Measurements from ENCODE around the gene ANO6.
"Not testable (repeated sequence)": the region's sequence is repeated elsewhere in the genome, so short reads cannot be mapped to it uniquely, and the experiment has no call there.

Gene ANO6

DNA sequence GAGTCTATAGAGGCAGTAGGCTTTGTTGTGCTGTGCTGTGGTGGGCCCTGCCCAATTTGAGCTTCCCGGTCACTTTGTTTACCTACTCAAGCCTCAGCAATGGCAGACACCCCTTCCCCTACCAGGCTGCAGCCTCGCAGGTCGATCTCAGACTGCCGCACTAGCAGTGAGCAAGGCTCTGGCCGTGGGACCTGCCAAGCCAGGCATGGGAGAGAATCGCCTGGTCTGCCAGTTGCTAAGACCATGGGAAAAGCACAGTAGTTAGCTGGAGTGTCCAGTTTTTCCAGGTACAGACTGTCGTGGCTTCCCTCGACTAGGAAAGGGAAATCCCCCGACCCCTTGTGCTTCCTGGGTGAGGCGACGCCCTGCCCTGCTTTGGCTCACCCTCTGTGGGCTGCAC lies 26.3 kb downstream of the ANO6 start:
- DNase-seq (ENCODE audit: low read depth in 2 of 2): no peak

DNA sequence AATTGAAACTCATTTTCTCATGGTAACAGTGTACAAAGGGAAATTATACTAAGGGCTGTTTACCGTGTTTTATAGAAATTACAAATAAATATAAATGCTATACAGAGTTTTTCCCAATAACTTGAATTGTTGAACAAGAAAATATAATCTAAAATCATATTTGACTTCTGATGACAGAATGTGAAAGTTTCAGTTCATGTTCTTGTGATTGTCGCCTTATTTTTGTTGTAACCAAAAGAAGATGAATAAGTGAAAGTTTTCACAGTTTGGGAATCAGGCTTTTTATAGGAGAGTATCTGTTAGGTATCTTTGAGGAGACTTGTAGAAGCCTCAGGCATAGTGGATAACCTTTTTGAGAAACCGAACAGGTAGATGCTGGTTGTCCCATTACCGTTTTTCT lies 28.1 kb downstream of the ANO6 start:
- no peak for DNase-seq (ENCODE audit: low read depth in 2 of 2)

DNA sequence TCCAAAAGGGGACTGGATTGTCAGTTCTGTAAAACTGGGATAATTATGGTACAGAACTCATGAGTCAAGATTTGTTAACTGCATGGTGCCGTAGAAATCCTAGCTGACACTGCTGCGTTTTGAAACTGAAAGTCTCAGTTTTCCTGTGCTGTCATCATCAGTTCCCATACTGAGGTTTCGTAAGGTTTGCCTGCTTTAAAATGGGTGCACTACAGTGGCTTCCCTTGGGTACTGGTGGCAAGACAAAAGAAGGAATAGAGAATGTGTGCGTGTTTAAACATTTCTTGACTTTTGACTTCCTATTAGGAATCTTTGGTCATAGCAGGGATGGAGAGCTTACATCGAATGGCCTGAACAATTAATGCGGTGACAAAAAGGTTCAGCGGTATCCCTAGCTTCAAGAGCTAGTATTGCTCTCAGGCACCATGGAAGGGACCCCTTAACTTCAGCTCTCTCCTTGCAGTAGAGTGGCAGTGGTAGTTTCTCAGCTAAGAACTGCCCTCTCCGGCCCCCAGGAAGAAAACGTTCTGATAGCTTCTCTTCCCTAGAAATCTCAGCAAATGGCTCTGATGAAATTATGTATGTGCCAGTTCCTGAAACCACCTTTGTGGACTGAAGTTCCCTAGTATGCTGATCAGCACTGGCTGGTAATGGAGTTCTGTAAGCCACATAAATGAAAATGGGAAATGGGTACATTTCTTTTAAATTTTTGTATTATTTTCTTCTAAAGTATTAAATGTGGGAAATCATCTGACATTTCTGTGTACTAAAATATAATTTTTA lies 28.9 kb downstream of the ANO6 start:
- DNase-seq (ENCODE audit: low read depth in 2 of 2): no peak

- no peak for DNase-seq (ENCODE audit: low read depth in 2 of 2)
These were observed 30.3 kb downstream of the ANO6 start for GRCh38 chr12:45246236-45246635.

DNA sequence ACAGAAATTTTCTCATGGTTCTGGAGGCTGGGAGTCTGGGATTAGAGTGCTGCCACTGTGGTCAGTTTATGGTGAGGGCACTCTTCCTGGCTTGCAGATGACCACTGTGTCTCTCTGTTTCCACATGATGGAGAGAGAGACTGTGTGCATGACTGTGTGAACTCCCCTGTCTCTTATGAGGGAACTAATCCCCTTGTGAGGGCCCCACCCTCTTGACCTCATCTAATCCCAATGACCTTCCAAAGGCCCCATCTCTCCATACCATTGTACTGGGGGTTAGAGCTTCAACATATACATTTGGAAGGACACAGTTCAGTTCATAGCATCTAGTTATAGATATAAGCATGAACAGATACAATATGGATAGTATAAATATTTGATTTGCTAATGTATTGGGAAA lies 31.7 kb downstream of the ANO6 start:
- DNase-seq (ENCODE audit: low read depth in 2 of 2): no peak

DNA sequence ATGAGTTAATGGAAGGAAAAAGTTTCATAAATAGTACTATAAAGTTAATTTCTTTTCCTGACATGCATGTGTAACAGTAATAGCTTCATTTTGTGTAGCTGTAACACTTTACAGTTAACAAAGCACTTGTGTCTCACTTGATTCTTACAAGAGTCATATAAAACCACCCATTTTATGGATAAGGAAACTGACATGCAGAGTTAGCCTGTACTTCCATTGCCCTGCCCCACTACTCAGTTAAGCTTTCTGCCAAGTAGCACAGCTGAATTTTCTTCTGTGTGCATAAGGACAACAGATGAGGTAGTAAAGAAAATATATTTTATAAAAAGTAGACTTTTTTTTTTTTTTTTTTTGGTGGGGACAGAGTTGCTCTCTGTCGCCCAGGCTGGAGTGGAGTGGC lies 32.2 kb downstream of the ANO6 start:
- no peak for DNase-seq (ENCODE audit: low read depth in 2 of 2)

GRCh38 chr12:45254254-45254653 lies 38.4 kb downstream of the ANO6 start:
- no peak for DNase-seq (ENCODE audit: low read depth in 2 of 2)

- DNase-seq (ENCODE audit: low read depth in 2 of 2): no peak
These were observed 40.8 kb downstream of the ANO6 start for GRCh38 chr12:45256721-45257120.

DNA sequence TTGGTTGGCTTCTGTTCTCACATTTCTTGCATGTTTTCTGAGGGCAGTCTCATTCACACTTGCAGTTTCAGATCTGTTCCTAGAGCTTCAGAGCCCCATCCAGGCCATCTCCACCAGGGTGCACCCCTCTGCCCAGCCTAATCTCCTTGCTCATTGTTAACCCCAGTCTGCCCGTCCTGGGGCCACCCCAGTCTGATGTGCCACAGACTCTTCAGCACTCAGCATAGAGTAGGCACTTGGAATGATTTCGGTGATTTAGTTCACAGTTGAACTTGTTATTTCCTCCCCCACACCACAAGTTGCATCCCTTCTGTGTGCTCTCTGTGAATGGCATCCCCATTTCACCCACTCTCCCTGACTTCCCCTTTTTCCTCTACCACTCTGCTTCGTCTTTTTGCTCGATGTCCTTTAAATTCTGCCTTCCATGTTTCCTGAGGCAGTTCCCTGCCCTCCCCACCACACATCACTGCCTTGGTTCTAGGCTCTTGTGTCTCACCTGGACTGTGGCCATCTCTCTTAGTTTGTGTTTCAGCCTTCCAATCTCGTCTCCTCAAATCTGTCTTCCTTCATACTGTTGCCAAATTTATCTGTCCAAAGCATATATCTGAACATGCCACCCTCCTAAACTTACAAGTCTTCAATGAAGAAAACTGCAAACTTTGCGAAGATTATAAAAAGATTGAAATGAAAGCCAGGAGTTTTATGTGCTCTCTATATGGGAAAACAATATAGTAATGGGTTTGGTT lies 41.5 kb downstream of the ANO6 start:
- no peak for DNase-seq (ENCODE audit: low read depth in 2 of 2)

GRCh38 chr12:45259675-45260074 lies 43.8 kb downstream of the ANO6 start:
- DNase-seq (ENCODE audit: low read depth in 2 of 2): no peak

GRCh38 chr12:45260104-45260815 lies 44.4 kb downstream of the ANO6 start:
- DNase-seq (ENCODE audit: low read depth in 2 of 2): no peak

- DNase-seq (ENCODE audit: low read depth in 2 of 2): no peak
These were observed 45.0 kb downstream of the ANO6 start for GRCh38 chr12:45260854-45261253.

DNA sequence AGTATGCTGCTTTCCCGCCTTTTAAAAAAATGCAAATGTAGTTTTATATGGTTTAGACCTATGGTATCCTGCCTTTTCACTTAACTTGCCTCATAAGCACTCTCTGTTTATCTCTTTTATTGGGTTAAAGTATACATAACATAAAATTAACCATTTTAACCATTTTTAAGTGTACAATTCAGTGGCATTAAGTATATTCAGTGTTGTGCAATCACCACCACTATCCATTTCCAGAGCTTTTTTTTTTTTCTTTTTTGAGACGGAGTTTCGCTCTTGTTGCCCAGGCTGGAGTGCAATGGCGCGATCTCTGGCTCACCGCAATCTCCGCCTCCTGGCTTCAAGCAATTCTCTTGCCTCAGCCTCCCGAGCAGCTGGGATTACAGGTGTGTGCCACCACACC lies 46.3 kb downstream of the ANO6 start:
- not testable (repeated sequence) for DNase-seq (ENCODE audit: low read depth in 2 of 2)

GRCh38 chr12:45263587-45263986 lies 47.7 kb downstream of the ANO6 start:
- DNase-seq (ENCODE audit: low read depth in 2 of 2): no peak

DNA sequence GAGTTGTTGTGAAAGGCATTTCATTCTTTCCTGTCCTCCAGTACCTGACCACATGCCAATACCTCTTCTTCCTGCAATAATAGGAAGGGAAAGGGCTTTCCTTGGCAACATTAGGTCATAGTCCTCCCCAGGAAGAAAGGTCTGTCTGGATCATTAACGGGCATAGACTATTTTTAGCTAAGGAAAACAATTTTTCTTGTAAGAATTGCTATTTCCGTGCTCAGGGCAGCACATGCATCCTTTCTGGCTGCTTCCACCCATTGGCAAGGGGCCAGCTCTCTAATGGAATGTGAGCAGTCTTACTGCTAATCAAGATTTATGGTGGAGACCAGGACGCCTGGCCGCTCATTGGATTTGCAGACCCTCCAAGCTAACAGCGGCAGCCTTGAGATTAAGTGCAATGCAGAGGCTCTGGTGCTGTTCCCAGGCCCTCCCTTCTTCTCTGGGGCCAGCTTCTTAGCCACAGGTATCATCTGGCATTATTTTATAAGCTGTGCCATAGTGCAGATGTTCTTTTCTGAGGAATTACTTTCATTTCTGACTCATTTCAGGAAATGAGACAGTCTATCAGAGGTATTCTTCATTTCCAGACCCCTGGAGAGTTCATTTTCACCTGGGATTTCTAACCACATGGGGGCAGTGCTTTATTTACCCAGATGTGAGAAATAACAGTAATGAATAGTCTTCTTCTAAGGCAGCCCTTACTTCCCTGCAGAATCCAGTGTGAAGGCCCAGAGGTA lies 52.9 kb downstream of the ANO6 start:
- DNase-seq (ENCODE audit: low read depth in 2 of 2): no peak

GRCh38 chr12:45269412-45269751 lies 53.5 kb downstream of the ANO6 start:
- no peak for DNase-seq (ENCODE audit: low read depth in 2 of 2)

DNA sequence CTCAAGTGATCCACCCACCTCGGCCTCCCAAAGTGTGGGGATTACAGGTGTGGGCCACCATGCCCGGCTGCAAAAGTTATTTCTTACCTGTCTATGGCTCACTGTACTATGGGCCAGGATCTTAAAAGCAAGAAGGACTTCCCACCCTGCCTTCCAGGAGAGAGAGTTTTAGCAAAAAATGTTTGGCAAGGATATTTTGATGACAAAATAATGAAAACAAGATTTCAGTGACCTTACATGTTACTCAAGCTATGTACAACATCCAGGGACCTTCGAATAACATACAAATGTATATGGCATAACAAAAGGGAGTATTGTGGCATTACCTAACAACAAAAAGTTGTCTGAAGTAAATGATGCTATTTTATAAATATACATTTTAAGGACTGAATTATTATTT lies 55.1 kb downstream of the ANO6 start:
- no peak for DNase-seq (ENCODE audit: low read depth in 2 of 2)

- no peak for DNase-seq (ENCODE audit: low read depth in 2 of 2)
These were observed 57.9 kb downstream of the ANO6 start for GRCh38 chr12:45273717-45274271.

DNA sequence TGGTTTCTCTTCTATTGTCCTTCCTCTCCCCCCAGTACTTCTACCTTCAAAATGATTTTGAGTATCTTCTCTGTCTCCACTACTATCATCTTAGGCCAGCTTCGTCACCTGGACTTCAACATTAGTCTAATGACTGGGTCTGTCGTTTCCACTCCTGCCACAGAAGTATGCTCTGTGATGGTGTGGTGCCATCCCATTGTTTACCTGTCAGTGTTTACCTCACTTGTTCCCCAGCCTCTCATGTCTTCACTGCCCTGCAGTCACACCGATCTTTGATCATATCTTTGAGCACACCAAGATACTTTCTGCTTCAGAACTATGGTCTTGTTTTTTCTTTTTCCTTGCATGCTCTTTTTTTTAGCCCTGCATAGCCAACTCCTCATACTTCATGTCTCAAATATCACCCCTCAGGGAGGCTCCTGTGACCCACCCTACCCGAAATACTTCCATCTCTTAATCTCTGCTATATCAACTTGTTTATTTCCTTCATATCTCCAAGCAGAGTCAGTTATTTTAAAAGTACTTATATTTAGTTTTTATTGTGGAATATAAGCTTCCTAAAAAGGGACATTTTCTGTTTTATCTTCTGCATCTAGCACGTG lies 60.4 kb downstream of the ANO6 start:
- DNase-seq (ENCODE audit: low read depth in 2 of 2): no peak

DNA sequence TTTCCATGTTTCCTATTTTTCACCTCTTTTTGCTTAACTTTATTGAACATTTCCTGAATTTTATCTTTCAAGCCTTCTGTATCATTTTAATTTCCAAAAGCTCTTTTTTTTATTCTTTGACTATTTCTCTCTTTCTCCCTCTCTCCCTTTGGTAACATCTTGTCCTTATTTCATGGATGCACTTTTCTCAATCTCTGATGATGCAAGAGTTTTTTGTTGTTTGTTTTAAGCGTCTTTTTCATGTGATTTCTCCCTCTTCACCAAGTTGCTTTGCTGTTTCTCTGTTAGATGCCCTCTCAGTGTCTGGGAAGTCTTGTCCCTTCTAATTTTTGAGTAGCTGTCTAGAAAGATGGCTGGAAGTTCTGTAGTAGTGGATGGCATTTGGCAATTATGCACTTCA lies 62.6 kb downstream of the ANO6 start:
- no peak for DNase-seq (ENCODE audit: low read depth in 2 of 2)
